PFSK-1 (cell line): ENCODE results near the gene RGS19.

Experiments
- POLR2AphosphoS5 ChIP-seq: IDR thresholded peaks from 2 replicates; pipeline ENCODE4 v1.6.1; 2012; ENCODE audit warnings: low read depth, mild to moderate bottlenecking, control low read depth, low read length, moderate library complexity
- TAF1 ChIP-seq: IDR thresholded peaks from 2 replicates; pipeline ENCODE4 v1.6.1; 2012; ENCODE audit warnings: low read length, control low read depth, borderline replicate concordance; ENCODE audit not compliant: insufficient read depth

- TF ChIP-seq TAF1 (no peak), POLR2AphosphoS5 (no peak)
Observed at GRCh38 chr20:64071341-64072332, 7.7 kb downstream of the RGS19 start.
